ENCODE results near the gene TRIM43.
"Not testable (repeated sequence)": the region's sequence is repeated elsewhere in the genome, so short reads cannot be mapped to it uniquely, and the experiment has no call there.

Gene TRIM43

DNA sequence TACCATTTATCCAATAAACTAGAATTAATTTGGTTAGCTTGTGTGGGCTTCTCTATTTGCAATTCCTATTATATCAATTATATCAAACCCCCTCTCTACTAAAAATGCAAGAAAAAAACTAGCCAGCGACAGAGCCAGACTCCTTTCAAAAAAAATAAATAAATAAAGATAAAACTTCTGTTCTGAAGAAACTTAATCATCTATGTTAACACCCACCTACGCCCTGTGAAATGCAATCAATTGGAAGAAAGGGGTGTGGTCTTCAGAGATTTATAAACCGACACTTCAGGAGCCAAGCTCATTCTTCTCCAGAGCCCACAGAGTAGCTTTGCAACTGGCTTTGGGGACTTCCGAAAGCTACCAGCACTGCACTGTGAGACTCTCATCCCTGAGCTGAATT, at the start of gene TRIM43:
Gene TRIM43, plus strand, starts transcription at position 301 of the 400 bp plus-strand sequence. CDS start 2,023 bp downstream, outside the sequence.
- not testable (repeated sequence) for DNase-seq

DNA sequence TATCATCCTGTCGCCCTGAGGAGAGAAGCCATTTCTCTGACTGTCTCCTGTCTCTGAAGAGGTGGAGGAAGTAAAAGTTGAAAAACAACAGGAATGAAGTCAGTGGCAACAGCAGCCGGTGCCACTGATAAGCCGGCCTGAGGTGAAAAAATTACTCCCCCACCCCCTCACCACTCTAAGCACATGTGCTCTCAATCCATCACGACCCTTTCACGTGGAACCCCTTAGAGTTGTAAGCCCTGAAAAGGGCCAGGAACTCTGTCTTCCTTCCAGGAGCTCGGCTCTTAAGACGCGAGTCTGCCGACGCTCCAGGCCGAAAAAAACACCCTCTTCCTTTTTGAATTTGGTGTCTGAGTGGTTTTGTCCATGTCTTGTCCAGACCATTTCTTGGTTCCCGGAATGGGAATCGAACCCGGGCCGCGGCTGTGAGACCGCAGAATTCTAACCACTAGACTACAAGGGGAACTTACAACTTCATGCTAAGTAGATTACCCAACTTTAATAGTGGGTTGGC, 40.7 kb upstream of the TRIM43 start:
- no peak for DNase-seq

DNA sequence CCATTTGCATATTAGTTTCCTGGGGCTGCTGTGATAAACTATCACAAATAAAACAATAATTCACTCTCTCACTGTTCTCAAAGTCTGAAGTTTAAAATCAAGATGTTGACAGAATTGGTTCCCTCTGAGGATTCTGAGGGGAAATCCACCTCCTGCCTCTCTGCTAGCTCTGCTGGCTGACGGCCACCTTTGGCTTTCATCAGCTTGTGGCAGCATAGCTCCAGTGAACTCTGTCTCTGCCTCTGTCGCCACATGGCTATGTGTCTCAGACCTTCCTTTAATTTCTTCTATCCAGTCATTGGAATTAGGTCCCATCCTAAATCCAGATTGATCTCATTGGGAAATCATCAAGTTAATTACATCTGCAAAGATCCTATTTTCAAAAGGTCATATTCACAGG, 38.9 kb upstream of the TRIM43 start:
- DNase-seq: no peak

DNA sequence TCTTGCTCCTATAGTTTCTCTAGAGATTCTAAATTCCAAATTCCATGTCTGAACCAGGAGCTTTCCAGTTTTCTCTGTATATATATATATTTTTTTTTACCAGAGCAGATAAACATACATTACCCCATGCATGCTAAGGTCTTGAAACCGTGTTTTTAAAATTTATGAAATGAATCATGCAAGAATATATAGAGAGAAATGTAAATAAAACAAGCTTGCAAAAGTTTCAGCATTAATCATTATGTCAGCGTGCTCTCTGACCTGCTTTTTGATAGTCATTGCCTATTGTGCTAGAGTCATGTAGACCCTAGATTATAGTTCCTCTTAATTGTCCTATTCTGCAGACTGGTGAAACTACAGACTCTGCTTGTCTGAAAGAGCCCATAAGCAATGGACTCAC, 22.6 kb upstream of the TRIM43 start:
- no peak for DNase-seq

DNA sequence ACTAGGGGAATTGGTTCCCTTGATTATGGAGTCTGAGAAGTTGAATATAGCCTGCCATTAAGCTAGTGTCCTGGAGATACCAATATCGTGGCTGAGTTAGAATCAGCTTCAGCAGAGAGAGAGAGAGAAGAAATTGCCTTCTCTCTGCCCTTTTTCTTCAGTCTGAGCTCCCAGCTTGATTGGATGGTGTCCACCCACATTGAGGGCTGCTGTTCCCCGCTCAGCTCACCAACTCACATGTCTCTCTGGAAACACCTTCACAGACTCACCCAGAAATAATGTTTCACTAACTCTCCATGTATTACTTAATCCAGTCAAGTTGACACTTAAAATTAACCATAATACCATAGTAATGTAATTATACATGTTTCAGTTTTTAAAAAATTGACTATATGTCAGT, 17.9 kb upstream of the TRIM43 start:
- DNase-seq: no peak

DNA sequence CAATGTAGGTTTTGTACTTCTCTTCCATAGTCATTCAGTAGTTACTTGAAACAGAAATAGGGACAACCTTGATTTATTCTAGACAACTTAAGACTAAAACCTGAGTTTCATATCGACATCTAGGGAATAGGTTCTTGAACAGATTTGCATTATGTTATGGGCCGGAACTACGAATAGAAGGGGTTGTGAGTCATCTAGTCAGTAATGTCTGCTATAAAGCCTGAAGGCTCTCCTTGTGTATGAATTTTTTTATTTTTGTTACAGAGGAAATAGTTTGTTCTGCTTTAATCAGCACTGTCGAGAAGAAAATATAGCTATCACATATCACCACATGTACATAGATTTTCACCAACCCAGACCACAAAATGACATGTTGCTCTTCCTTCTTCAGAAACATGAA, 17.3 kb upstream of the TRIM43 start:
- DNase-seq: no peak

DNA sequence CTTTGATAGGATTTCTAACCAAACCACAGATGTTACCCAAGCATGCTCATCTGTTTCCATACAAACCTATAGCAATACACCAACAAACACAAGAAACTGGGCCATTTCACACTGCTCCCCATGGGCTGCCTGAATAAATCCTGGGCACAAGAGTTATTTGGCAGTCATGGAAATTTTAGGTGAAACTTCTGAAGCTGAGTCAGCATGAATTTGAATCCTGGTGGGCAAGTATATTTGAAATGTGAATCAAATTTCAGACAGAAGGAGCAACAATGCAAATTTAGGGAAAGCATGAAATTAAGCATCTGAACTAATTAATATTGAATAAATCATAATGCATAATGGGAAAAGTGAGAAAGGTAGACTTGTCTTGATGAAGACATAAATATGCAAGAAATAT, 15.9 kb upstream of the TRIM43 start:
- DNase-seq: no peak

DNA sequence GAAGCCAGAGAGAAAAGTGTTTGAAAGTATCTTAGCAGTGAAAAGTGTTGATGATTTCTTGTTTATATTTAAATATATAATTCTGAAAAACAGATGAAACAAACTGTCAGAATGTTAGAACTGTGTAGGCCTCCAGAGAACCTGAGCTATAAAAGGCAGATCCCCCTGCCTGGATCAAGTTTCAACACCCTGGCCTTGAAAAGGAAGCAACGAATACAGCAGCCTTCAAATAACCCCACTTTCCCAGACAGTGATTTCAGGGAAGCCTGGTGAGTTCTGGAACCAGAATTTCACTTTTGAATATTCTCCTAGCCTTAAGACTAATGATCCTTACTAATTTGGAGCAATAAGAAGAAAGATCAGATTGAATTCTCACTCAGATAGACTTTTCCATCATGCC, 13.3 kb upstream of the TRIM43 start:
- no peak for DNase-seq

DNA sequence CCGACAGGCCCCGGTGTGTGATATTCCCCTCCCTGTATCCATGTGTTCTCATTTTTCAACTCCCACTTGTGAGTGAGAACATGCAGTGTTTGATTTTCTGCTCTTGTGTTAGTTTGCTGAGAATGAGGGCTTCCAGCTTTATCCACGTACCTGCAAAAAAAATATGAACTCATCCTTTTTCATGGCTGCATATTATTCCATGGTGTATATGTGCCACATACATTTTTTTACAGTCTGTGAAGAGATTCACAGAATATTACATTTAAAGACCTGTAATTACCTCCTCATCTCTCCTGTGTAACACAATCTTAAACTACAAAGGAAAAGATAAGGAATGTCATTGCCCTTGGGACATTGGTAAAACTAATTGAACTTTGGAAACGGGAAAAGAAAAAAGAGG, 8.3 kb upstream of the TRIM43 start:
- not testable (repeated sequence) for DNase-seq

DNA sequence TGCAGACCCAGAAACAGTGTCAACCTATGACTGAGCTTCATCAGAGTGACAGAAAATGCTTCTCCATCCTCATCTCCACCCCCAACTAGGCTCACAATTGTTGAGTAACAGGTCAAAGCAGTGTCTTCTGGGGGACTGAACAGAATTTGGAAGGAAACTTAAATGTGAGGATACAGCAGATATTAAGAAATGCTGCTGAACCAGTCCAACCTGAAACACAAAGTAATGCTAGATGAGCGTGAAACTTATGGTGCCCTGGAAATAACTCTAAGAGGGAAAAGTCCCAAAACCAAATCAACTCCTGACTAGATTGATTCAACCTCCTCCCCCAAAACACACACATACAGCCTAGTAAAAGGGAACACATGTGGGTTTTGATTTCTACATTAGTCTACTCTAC, 7.5 kb upstream of the TRIM43 start:
- not testable (repeated sequence) for DNase-seq

DNA sequence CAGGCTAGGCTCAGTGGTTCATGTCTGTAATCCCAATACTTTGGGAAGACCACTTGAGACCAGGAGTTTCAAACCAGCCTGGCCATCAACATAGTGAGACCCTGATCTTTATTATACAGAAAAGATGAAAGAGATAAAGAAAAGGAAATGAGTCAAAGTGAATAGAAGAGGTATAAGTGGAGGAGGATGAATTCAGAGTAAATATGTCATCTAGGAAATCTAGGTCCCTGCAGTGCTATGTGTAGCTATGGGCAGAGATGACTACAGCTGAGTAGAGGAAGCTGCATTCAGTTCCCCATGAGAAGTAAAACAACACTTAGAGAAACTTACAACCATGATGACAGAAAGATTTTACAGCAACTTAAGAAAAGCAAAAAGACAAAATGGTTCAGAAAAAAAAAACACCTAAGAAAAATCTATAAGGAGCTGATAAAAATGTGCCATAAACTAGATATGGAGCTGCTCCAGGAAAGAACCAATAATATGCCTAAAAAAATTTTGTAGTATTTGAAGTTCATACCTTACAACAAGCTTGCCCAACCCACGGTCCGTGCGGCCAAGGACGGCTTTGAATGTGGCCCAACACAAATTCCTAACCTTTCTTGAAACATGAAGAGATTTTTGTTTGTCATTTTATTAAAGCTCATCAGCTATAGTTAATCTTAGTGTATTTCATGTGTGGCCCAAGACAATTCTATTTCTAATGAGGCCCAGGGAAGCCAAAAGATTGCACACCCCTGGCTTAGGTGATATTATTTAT, 1.8 kb upstream of the TRIM43 start:
- DNase-seq: not testable (repeated sequence)

DNA sequence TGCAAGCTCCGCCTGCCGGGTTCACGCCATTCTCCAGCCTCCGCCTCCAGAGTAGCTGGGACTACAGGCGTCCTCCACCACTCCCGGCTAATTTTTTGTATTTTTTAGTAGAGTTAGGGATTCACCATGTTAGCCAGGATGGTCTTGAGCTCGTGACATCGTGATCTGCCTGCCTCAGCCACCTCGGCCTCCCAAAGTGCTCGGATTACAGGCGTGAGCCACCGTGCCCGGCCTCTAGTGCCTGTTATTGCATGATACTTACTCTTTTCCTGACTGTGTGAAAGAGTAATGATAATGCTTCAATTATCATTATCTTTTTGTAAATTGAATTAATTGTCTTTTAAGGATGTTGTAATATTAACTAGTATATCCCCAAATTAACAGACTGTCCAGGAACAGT, 1.2 kb downstream of the TRIM43 start:
- DNase-seq: not testable (repeated sequence)

DNA sequence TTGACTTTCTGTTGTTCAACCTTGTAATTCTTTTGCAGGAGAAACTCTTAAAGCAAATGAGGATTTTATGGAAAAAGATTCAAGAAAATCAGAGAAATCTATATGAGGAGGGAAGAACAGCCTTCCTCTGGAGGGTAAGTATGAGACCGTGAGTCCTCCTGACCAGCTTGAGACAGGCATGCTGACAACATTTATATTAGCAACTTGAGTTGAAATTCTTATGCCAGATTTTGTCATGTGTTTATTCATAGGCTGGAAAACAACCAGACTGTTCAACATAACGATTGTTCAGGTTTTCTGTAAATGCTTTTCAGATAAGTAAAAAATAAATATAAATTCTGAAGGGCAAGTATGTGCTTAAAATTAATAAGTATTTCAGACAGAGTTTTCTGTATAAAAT, 3.2 kb downstream of the TRIM43 start:
- DNase-seq: not testable (repeated sequence)

DNA sequence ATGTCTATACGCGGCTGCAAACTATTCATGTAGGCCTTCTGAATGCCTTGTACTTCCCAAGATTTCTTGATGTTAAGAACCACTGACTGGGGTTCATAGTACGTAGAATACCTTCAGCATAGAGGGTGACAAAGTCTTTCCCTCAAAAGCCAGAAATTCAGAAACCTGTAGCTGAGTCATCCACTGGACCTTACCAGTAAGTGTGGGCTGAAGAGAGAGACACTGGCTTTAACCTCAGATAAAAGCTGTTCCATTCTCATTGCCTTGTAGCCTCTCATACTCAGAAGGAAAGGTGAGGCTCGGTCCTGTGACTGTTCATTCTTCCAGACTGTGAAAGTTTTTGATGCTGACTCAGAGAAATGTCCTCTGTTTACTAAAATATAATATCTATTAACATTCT, 9.5 kb downstream of the TRIM43 start:
- not testable (repeated sequence) for DNase-seq

DNA sequence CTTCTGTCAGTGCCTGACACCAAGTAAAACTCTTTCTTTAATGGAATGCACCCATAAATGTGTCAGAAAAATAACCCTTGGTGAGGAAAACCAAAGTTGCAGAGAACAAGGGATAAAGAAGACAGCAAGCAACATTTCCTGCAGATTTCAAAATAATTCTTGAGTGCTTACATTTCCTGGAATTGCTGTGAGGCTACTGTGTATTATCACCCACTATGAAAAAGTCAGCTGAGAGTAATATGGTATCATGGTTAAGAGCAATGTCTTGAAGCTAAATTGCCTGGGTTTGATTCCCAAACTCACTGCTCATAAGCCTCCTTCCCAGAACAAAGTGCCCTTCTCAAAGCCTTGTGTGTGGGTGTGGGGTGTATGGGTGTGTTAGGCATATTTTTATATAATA, 10.3 kb downstream of the TRIM43 start:
- DNase-seq: not testable (repeated sequence)

DNA sequence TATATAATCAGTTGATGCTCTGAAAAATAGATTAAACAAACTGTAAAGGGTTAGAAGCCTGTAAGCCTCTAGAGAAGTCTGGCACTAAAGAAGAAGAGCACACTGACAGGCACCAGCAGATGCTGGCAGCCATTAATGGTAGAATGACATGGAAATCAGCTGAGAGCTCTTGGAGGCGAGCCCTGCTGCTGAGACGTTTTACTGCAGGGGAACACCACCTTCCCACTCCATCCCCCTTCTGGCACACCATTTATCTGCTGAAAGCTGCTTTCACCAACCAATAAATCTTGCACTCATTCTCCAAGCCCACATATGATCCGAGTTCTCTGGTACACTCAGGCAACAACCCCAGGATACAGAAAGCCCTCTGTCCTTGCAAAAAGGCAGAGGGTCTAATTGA, 16.6 kb downstream of the TRIM43 start:
- DNase-seq: not testable (repeated sequence)

DNA sequence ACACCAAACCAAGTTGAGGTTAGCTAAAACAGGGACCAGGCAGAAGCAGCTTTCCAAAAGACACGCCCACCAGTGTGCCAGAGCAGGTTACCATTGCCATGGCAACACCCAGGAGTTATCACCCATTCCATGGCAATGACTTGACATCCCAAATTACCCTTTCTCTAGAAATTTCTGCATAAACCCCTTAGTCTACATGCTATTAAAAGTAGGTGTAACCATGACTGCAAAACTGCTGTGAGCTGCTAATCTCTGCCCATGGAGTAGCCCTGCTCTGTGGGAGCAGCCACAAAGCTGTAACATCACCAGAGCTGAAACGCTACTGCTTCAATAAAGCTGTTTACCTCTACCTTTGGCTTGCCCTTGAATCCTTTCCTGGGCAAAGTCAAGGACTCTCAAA, 18.0 kb downstream of the TRIM43 start:
- not testable (repeated sequence) for DNase-seq

DNA sequence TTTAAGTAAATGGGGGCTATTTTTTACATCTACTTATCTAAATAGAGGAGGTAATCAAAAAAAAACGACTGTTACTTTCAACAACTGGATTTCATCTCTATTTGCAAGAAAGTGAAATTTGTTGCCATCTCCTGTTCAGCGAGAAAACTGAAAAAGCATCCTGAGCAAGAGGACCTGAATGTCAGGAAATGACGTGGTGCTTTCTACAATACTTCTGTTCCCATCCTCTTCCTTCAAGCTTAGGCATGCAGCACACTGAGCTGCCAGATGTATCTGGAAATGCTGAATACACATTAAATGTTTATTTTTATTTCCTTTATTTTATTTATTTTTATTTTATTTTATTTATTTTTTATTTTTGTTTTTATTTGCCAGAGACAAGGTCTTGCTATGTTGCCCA, 21.2 kb downstream of the TRIM43 start:
- not testable (repeated sequence) for DNase-seq

DNA sequence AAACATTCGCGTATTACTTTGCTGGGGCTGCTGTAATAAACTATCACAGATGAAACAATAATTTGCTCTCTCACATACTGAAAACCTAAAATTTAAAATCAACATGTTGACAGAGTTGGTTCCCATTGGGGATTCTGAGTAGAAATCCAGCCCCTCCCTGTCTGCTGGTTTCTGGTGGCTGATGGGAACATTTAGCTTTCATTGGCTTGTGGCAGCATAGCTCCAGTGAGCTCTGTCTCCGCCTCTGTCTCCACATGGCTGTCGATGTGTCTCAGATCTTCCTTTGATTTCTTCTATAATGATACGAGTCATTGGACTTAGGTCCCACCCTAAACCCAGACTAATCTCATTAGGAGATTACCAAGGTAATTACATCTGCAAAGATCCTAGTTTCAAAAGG, 30.9 kb downstream of the TRIM43 start:
- DNase-seq: not testable (repeated sequence)

DNA sequence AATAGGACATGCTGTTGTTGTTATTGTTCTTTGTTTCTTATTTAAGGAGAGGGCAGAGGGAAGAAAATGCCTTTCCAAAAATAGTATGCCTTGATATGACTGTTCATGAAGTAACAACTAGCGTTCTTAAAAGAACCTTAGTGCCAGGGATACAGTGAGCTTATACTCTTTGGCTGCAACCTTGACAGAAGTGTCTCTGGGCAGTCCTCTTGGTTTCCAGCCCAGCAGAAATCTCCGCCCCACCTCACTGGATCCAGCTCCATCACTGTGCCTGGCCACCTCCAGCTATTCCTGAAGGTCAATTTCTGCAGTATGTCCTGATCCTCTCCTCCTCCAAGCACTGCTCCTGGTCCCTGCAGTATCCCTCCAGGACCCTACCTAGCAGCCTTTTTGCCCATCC, 39.2 kb downstream of the TRIM43 start:
- DNase-seq: not testable (repeated sequence)

DNA sequence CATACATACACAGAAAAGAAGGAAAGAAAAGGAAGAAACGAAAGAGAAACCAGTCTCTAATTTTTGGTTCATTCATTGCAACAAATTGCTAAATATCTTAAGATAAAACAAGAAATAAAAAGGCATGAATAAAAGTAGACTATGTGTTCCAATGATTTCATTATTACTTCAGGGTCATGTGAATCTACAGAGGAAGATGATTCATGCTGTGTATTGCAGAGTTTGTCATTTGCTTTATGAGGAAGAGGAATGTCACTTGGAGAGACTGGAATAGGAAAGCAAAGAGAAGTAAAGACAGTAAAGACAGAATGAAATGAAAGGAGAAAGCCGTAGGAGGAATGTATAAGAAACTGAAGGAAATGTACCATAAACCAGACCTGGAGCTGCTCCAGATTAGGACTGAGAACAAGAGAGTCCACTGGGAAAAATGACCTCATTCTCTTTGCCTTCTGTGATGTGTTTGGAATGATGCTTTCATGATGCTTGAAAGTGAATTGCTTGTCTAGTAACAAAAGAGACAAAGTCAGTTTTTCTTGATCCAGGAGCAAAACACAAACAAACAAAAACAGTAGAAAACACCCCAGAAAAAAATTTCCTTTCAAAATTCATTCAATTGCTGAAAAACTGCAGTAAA, 41.9 kb downstream of the TRIM43 start:
- not testable (repeated sequence) for DNase-seq

DNA sequence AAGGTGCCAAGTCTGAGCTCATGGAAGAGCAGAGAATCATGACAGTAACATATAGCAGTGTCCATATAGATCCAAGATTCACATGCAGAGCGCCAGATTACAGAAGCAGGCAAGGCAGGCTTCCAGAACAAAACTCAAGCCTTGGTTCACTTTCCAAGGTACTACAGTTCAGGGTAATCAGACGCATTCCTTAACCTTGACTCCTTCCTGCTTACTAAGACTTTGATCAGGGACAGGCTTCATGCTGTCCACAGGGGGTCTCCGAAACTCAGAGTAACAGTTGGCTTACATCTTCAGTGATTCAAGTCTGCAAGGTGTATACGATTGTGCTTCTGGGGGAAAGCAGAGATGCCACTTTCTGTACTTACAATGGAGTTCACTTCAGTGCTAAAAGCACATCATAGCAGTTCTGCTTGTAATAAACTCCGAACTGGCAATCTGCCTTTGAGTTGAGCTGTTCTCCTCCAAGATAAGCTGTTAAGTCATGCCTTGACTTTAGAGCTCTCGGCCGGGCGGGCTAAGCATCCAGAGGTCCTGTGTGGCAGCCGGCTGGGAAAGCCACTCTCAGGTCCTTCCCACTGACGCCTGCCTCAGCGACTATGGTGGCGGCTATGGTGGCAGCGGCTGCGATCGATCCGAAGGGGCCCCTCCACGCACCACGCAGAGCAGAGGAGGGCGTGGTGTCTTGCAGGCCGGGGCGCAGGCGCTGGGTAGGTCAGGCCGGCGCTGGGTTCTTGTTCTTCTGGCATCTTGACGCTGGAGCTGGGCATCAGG, 48.9 kb downstream of the TRIM43 start:
- DNase-seq: not testable (repeated sequence)

DNA sequence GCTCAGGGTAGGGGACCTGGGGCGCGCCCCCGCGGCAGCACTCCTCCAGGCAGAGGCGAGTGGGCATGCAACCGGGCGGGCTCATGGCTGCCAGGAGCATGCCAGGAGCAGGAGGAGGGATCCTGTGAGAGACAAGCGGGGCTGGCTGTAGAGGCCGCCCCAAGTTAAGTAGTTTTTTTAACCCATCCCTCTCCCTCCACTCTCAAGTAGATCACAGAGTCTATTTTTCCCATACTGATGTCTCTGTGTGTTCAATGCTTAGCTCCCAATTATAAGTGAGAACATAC, 49.4 kb downstream of the TRIM43 start:
- DNase-seq: not testable (repeated sequence)

DNA sequence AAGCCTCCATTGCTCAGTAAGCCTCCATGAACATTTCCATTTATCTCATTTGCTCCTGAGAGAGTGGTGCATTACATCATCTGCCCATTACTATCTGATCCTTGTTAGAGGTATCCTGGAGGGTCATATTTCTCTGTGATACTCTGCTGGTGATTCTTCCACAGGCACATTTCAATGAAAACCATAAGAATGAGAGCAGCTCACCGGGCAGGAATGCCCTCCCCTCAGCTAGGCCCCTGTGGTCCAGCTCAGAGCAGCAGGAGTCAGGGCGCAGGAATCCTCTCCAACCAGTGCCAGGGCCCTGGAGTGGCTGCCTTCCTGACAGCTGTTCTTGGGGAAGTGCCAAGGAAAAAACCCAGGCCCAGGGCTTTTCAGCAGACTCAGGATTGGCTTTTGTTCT, 50.0 kb downstream of the TRIM43 start:
- not testable (repeated sequence) for DNase-seq

All from suppressor macrophage treated with lipopolysaccharide for 4 hours (primary cell).